ENCODE measurements around the gene ESPNL.
"Not testable (repeated sequence)": the region's sequence is repeated elsewhere in the genome, so short reads cannot be mapped to it uniquely, and the experiment has no call there.

Gene ESPNL

DNA sequence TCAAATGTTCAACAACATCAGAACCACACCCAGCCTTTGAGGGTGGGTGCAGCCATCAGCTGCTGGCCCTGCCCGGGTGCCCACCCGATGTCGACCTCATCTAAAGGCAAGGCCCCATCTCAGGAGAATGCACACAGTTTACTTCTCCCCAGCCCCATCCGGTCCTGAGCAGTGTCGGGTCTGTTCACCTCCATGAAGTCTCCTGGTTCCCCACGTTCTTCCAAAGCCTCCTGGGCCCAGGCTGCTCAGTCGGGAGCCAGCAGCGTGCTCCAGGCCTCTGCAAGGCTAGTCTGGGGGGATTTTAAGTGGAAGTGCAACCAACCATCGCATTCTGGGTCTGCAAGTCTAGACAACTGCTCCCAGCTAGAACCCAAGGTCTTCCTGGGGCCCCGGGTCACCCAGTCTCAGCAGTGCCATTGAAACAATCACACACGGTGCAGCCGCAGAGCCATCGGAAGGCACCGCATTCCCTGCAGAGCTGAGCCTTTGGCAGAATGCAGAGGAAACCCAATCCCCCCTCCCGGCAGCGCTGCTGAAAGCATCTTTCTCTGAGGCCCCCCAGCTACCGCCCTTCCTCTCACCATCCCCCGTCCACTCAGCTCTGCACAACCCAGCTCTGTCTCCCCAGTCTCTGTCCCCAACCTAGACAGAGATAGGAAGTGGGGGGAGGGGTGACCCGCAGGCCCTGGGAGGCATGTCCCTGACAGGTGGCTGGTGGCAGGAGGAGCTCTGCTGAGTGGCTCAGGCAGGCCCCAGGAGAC is 8.5 kb downstream of the ESPNL start:
- Histone ChIP-seq H3K9ac (ENCODE audit: low read depth, low read length) (no peak overlapping the region), H3K9me3 (ENCODE audit: control insufficient read depth, insufficient read depth, low read length) (no peaks in the 10 kb centered on the region; the same call in 1 of the 2 replicates), H3K4me1 (ENCODE audit: insufficient read depth, low read length) (peaks cover 11% of the 10 kb centered on the region; the same call in 1 of the 2 replicates), H3K36me3 (ENCODE audit: insufficient read depth, low read length) (no peaks in the 10 kb centered on the region)

DNA sequence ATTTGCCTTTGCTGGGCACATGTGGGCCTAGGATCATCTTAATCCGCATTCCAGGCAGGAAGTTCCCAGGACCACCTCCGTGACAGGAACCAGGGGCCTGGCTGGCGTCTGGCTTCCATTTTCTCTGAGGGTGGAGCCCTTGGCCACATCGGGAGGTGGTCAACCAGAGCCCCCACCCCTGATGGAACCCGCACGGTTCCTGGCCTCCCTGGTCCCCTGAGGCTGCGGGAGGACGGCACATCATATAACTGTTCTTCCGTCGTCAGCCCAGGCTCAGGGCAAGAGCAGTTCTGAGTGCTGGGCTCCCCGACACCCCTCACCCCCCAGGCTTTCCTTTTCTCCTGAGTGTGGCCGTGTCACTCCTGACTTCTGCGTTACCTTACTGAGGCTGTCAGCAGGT is 13.5 kb downstream of the ESPNL start:
- Histone ChIP-seq H3K9ac (ENCODE audit: low read depth, low read length) (no peak overlapping the region), H3K9me3 (ENCODE audit: control insufficient read depth, insufficient read depth, low read length) (peaks cover 2% of the 10 kb centered on the region; the same call in 1 of the 2 replicates), H3K4me1 (ENCODE audit: insufficient read depth, low read length) (peaks cover under 1% of the 10 kb centered on the region; the same call in 1 of the 2 replicates), H3K36me3 (ENCODE audit: insufficient read depth, low read length) (no peaks in the 10 kb centered on the region)

DNA sequence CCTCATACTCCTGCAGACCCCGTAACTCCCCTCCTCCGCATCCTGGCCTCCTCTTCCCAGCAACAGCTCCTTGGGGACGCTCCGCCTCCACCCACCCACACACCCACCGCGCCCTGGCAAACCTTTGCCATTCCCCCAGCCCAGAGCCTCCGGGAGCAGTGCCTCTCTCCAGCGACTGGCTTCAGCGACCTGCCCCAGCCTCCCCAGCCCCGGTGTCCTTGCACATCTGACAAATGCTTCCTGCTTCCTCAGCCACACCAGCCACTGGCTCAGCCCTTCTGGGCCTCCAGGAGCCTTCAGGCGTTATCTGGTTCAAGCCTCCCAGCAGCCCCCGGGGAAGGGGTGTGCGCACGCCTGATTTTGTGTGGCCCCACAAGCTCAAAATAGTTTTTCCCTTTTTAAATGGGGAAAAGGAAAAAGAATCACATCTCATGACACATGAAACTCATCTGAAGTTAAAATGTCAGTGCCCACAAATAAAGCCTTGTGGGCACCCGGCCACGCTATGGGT is 14.2 kb downstream of the ESPNL start:
- Histone ChIP-seq H3K9me3 (ENCODE audit: control insufficient read depth, insufficient read depth, low read length) (peaks cover 2% of the 10 kb centered on the region; the same call in 1 of the 2 replicates), H3K4me1 (ENCODE audit: insufficient read depth, low read length) (no peaks in the 10 kb centered on the region), H3K9ac (ENCODE audit: low read depth, low read length) (no peak overlapping the region), H3K36me3 (ENCODE audit: insufficient read depth, low read length) (no peaks in the 10 kb centered on the region)

DNA sequence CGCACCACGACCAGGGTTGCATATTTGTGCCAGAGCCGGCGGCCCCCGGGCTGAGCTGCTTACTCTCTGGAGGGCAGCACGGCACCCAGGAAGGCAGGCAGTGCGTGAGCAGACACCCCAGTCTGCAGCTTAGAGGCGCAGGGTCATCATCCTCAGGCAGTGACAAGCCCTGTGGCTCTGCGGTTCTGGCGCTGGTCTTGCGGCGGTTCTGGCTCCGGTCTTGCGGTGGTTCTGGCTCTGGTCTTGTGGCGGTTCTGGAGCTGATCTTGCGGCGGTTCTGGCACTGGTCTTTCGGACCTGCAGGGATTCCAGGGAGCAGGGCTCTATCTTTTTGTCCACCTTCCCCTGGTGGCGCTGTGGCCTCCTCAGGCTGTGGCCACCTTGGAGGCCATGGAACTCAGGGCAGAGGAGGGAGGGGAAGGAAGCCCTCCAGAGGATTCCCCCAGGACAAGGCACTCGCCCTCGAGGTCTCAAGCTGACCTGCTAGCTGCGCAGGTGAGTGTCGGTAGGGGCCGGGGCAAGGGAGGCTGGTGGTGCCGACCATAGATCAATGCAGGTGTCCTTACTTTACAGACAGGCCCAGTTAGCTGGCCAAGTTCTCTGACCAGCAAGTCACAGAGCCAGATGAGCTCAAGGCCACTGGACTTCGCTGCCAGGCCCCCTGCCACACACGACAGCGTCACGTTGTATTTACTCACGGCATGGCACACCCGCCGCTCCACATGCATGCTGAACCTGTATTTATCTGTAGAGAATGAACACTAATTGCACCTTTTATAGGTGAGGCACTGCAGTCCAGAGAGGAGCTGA is 14.9 kb downstream of the ESPNL start:
- Histone ChIP-seq H3K4me1 (ENCODE audit: insufficient read depth, low read length) (no peaks in the 10 kb centered on the region), H3K36me3 (ENCODE audit: insufficient read depth, low read length) (no peaks in the 10 kb centered on the region), H3K9ac (ENCODE audit: low read depth, low read length) (no peak overlapping the region), H3K9me3 (ENCODE audit: control insufficient read depth, insufficient read depth, low read length) (peaks cover 2% of the 10 kb centered on the region; the same call in 1 of the 2 replicates)

DNA sequence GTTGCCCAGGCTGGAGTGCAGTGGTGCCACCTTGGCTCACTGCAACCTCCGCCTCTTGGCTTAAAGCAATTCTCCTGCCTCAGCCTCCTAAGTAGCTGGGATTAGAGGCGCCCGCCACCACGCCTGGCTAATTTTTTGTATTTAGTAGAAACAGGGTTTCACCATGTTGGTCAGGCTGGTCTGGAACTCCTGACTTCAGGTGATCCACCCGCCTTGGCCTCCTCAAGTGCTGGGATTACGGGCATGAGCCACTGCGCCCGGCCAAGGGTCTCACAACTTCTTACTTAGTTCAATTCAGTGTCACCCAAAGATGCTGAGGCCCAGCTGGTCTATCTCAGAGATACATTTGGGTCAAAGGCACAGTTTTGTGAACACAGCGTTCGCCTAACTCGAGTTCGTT is 15.6 kb downstream of the ESPNL start:
- not testable (repeated sequence) for H3K36me3 ChIP-seq (ENCODE audit: insufficient read depth, low read length); H3K9ac ChIP-seq (ENCODE audit: low read depth, low read length); H3K4me1 ChIP-seq (ENCODE audit: insufficient read depth, low read length)

DNA sequence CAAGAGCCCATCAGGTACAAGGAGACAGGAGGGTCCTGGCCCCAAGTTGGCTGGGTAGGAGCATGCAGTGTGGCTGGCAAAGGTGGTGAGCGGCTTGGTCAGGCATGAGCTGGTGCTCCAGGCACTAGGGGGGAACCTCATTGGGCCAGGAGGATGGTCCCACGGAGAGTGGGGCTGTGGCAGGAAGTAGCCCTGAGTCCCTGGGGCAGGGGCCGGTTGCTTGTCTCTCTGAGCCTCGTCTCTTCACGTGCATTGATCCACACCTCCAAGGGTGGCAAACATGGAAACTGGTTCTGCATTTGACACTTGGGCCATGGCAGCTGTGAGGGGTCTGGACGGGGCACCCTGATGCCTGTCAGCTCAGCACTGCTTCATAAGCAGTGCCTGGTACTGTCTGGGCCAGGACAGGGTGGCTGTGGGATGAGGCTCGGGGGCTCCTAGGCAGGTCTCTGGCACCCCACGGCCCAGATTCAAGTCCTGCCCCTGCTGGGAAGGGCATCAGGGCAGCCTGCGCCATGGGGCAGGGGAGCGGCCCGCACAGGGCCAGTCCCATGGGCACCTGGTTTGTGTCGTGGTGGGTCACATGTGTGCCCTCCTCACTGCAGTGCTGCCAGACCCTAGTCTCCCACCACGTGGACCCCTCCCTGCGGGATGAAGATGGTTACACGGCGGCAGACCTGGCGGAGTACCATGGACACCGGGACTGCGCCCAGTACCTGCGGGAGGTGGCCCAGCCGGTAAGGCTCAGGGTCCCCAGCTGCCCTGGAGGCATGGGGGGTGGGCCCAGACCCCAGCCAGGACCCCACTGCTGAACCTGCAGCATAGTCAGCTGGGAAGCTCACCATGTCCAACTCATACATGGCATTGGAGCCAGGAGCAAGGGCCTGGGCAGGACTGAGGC is 16.4 kb downstream of the ESPNL start:
- H3K9me3 ChIP-seq (ENCODE audit: control insufficient read depth, insufficient read depth, low read length), result peaks cover 2% of the 10 kb centered on the region; the same call in 1 of the 2 replicates
- no peaks in the 10 kb centered on the region for H3K4me1 ChIP-seq (ENCODE audit: insufficient read depth, low read length)
- H3K36me3 ChIP-seq (ENCODE audit: insufficient read depth, low read length), result no peaks in the 10 kb centered on the region
- no peak overlapping the region for H3K9ac ChIP-seq (ENCODE audit: low read depth, low read length)

More for the DNA sequence above, 15.6 kb downstream of the ESPNL start:
- not testable (repeated sequence) for H3K9me3 ChIP-seq (ENCODE audit: control insufficient read depth, insufficient read depth, low read length)

DNA sequence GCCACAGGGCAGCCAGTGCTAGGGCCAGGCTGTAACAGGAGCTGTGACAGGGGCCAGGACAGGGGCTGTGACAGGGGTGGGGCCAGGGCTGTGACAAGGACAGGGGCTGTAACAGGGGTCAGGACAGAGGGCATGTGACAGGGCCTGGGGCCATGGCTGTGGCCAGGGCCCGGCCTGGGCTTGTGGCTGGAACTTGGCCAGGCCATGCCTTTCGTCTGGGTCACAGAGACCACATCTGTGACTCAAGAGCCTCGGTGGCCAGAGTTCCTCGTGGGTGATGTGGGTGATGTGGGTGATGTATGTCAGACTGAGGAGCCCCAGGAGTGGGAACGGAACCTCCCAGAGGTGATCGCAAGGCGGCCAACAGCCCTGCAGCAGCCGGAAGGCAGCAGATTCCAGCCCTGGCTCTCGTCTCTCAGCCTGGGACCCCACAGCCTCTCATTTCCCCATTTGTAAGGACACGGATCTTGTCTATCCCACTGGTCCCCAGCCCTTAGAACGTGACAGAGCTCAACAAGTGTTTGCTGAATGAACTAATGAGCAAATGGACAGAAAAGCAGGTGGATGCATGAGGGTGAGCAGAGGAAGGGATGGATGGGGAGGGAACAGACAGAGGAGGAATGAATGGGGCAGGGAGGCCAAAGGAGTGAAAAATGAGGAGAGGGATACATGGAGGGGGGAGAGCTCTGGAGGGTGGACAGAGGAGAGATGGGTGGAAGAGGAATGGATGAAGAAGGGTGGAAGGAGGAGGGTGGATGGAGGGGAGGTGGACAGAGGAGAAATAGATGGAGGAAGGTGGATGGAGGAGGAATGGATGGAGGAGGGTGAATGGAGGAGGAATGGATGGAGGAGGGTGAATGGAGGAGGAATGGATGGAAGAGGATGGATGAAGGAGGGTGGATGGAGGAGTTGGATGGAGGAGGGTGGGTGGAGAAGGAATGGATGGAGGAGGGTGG is 17.3 kb downstream of the ESPNL start:
- H3K36me3 ChIP-seq (ENCODE audit: insufficient read depth, low read length), result no peaks in the 10 kb centered on the region
- no peak overlapping the region for H3K9ac ChIP-seq (ENCODE audit: low read depth, low read length)
- no peaks in the 10 kb centered on the region for H3K4me1 ChIP-seq (ENCODE audit: insufficient read depth, low read length)
- H3K9me3 ChIP-seq (ENCODE audit: control insufficient read depth, insufficient read depth, low read length), result peaks cover 2% of the 10 kb centered on the region; the same call in 1 of the 2 replicates

DNA sequence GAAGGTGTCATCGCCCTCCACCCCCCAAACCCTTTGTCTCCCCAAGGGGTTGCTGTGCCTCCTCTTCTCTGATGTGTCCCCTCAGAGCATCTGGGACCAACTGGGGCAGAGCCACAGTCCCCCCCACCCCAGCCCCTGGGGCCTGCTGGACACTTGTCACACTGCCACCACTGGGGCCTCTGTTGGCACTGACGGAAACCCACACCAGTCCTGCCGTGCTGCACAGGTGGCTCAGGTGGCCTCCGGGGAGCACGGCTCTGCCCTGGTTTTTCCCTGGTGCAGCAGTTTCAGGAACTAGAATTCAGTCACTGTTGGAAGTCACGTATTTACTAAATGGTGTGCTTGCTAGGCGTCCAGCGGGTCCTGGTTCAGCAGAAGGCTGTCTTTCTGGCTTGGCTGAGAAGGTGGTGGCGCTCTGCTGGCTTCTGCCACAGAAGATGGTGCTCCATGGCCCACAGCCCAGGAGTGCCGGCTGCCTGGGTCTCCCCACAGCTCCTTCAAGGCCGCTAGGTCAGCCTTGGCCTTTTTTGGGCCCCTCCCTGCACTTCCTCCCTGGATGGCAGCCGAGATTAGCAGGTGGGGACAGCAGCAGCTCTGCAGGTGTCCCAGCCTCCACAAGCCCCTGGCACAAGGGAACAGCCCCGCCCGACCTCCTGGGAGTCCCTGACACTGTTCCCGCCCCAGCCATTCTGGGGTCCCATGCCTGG is 19.8 kb downstream of the ESPNL start:
- Histone ChIP-seq H3K4me1 (ENCODE audit: insufficient read depth, low read length) (no peaks in the 10 kb centered on the region), H3K36me3 (ENCODE audit: insufficient read depth, low read length) (no peaks in the 10 kb centered on the region), H3K9me3 (ENCODE audit: control insufficient read depth, insufficient read depth, low read length) (no peaks in the 10 kb centered on the region), H3K9ac (ENCODE audit: low read depth, low read length) (no peak overlapping the region)

DNA sequence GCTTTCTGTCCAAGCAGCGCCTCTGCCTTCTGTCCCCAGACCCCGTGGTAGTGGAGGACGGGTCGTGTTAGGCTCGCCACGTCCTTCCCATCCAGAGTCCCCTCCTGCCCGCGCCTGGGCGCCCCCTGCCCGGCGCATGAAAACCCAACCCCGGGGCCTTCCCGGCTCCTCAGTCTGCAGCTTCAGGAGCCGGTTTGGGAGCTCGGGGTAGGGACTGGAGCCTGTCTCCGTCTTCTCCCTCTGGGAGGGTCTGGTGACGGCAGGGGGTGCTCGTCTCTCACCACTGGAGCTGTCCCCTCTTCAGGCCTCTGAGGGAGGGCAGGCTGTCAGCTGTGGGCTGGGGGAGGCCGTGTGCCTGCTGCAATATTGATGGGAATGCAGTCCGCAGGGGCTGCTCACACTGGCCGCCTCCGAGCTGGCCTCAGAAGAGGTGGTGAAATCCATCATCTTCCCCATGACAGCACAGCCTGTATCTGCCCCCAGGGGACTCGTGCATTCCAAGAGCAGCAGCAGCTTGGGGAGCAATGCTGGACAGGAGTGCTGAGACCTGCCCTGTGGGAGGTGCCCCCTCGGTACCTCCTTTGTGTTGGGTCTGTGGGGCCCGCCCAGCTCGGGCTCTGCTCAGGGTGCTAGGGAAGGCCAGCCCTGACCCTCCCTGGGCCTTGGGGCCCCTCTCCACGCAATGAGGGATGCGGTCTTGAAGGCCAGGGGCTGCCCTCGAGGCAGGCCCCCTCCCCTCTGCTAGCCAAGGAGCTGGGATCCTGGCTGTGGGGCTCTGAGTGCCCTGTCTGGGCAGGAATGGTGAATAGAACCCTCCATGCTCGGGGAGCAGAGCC is 20.5 kb downstream of the ESPNL start:
- H3K9ac ChIP-seq (ENCODE audit: low read depth, low read length), result no peak overlapping the region
- no peaks in the 10 kb centered on the region for H3K9me3 ChIP-seq (ENCODE audit: control insufficient read depth, insufficient read depth, low read length)
- H3K4me1 ChIP-seq (ENCODE audit: insufficient read depth, low read length), result no peaks in the 10 kb centered on the region
- no peaks in the 10 kb centered on the region for H3K36me3 ChIP-seq (ENCODE audit: insufficient read depth, low read length)

DNA sequence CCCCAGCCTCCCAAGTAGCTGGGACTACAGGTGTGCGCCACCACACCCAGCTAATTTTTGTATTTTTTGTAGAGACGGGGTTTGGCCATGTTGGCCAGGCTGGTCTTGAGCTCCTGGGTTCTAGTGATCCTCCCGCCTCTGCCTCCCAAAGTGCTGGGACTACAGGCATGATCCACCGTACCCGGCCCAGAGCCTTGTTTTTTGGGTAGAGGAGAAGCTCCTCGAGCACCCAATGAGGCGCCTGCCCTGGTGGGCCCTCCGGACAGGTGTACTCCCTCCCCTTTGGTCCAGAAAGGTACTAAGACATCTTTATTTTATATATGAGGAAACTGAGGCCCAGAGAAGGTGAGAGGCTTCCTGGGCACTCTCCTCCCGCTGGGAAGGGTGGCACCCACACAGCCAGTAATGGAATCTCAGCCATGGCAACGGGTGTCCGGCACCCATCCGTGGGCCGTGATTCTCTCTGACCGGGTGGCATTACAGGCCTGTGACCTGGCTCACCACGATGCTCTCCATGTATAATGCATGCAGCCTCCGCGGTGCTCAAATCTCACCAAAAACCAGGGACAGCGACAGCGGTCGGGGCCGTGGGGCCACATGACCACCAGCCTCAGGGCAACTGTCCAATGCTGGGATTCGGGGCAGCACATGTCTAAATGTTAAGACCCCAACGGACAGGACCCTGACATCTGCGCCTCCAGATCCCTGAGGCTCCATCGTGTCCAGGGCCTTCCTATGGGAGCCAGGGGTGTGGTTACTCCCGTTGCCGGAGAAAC is 21.6 kb downstream of the ESPNL start:
- H3K4me1 ChIP-seq (ENCODE audit: insufficient read depth, low read length), result no peaks in the 10 kb centered on the region
- no peaks in the 10 kb centered on the region for H3K9me3 ChIP-seq (ENCODE audit: control insufficient read depth, insufficient read depth, low read length)
- no peak overlapping the region for H3K9ac ChIP-seq (ENCODE audit: low read depth, low read length)
- no peaks in the 10 kb centered on the region for H3K36me3 ChIP-seq (ENCODE audit: insufficient read depth, low read length)

DNA sequence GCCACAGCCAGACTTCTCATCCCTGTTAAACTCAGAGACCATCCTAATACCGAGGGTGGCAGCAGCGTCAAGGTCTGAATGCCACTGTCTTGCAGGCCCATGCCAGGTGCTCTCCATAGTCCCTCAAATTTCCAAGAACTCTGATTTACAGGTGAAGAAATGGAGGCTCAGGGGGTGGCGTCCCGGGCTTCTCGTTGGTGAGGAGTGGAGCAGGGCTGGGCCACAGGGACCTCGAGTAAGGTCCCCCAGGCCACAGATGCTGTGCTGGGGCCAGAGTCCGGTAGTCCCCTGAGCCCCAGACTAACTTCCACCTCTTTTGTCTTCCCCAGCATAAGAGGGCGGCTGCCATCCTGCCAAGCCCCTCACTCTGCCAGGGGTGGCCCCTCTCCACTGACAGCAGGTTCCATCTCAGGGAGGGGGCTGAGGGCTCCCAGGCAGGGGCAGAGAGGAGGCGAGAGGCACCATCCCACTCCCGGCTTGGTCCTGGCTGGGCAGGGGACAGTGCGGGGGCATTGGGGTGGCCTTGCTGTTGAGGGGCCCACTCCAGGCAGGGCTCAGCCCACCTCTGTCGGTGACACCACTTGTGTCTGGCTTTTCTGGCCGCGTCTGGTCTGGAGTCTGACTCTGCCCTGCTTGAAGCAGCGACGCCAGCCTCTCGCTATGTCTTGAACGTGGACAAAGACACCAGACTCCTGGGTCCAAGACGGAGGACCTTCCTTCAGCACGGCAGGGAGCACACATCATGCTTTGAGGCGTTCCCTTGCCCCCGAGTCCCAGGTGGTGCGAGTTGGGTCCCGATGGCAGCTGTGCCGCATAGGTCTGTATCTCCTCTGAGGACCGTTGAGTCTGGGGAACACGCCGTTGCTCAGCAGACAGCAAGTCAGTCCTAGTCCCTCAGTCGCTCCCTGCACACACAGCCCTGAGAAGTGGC is 22.4 kb downstream of the ESPNL start:
- Histone ChIP-seq H3K9me3 (ENCODE audit: control insufficient read depth, insufficient read depth, low read length) (no peaks in the 10 kb centered on the region), H3K4me1 (ENCODE audit: insufficient read depth, low read length) (peaks cover 3% of the 10 kb centered on the region; the same call in 1 of the 2 replicates), H3K36me3 (ENCODE audit: insufficient read depth, low read length) (no peaks in the 10 kb centered on the region), H3K9ac (ENCODE audit: low read depth, low read length) (no peak overlapping the region)
